Calu3 (cell line): ENCODE measurements around the gene FBLN2. TPM values are rescaled to one million over a fixed set of nuclear protein-coding genes. Genes with fewer than 3 reads are reported as not detected.

ENCODE experiments used
- BruUV-seq: library from RNA; stranded (reverse); fragments of 400-500 nt; replicated peaks from 2 replicates; lab custom pipeline; 2021; lab: Mats Ljungman, UMichigan
- CTCF ChIA-PET: fragments of 300-600 bp; sonication (Branson Sonifier 250); formaldehyde crosslinking; loops from one replicate; lab custom pipeline; 2022; ENCODE audit warnings: antibody characterized with exemption; lab: Charles Lee
- DNase-seq: peaks from one replicate; pipeline ENCODE4 v3.0.0; 2022
- H3K27ac Mint-ChIP-seq: one replicate; pipeline ENCODE4 v1.8.0; 2022; ENCODE audit warnings: mixed read lengths; ENCODE audit not compliant: unreplicated experiment
- H3K27me3 Mint-ChIP-seq: one replicate; pipeline ENCODE4 v1.8.0; 2022; ENCODE audit warnings: mixed read lengths; ENCODE audit not compliant: unreplicated experiment
- H3K36me3 Mint-ChIP-seq: one replicate; pipeline ENCODE4 v1.8.0; 2022; ENCODE audit warnings: mild to moderate bottlenecking, moderate library complexity, mixed read lengths; ENCODE audit not compliant: insufficient read depth, unreplicated experiment
- H3K4me1 Mint-ChIP-seq: one replicate; pipeline ENCODE4 v1.8.0; 2022; ENCODE audit warnings: mild to moderate bottlenecking, low read depth, mixed read lengths; ENCODE audit not compliant: unreplicated experiment
- H3K4me3 Mint-ChIP-seq: one replicate; pipeline ENCODE4 v1.8.0; 2022; ENCODE audit warnings: mild to moderate bottlenecking, low read depth, moderate library complexity, mixed read lengths; ENCODE audit not compliant: unreplicated experiment
- H3K9me3 Mint-ChIP-seq: one replicate; pipeline ENCODE4 v1.8.0; 2022; ENCODE audit warnings: low read depth, mixed read lengths; ENCODE audit not compliant: unreplicated experiment
- intact Hi-C: fragments of 100-400 bp; cut with micrococcal nuclease; formaldehyde crosslinking; loops from one replicate; pipeline ENCODE4 v1.10.0; 2022; ENCODE audit not compliant: unreplicated experiment
- total RNA-seq: library from RNA; stranded (reverse); gene quantifications from 2 replicates; pipeline ENCODE4 v1.2.3, GENCODE V29; 2022
- TF ChIP-seq, protein P1 (sequence below): fragments of 200-600 bp; IDR thresholded peaks from one replicate; pipeline ENCODE4 v1.8.0; 2022; ENCODE audit warnings: antibody characterized with exemption; ENCODE audit not compliant: unreplicated experiment

FBLN2 gene
- total RNA-seq, 1 experiment from 2014 or later = not detected

DNA sequence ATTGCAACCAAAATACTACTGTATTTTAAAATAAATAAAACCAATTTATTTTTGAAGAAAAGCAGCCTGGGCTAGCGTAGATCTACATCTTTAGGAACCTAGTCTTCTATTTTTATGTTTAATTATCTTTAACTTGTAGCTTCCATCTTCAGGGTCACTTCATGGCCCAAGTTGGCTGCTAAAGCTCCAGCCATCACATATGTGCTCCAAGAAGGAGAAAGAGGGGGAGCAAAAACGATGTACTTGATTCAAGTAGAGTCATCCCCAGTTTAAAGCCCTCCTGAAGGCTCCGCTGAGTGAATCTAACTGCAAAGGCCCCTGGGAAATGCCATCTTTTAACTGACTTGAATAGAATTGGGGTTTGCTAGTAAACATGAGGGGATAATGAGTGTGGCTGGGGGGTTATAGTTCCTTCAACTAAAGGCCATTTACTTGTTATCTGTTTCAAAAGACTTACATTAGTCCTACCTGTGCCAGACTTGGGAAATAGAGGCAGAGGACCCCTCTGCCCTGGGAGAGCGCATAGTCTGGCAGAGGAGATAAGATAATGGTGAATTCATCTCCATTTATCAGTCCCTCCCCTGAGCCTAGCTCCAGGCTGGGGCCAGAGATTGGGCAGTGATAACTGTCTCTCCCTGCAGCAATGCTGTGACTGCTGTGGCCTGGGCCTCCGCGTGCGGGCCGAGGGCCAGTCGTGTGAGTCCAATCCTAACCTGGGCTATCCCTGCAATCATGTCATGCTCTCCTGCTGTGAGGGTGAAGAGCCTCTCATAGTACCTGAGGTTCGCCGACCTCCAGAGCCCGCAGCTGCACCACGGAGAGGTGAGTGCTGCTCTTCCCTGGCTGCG lies 64.6 kb downstream of the FBLN2 start:
- Mint-ChIP-seq H3K4me1 (no peaks in the 10 kb centered on the region), H3K36me3 (no peaks in the 10 kb centered on the region), H3K27ac (no peak overlapping the region), H3K4me3 (no peak overlapping the region), H3K9me3 (peaks cover 8% of the 10 kb centered on the region), H3K27me3 (peaks cover 73% of the 10 kb centered on the region)
- TF ChIP-seq, protein P1, sequence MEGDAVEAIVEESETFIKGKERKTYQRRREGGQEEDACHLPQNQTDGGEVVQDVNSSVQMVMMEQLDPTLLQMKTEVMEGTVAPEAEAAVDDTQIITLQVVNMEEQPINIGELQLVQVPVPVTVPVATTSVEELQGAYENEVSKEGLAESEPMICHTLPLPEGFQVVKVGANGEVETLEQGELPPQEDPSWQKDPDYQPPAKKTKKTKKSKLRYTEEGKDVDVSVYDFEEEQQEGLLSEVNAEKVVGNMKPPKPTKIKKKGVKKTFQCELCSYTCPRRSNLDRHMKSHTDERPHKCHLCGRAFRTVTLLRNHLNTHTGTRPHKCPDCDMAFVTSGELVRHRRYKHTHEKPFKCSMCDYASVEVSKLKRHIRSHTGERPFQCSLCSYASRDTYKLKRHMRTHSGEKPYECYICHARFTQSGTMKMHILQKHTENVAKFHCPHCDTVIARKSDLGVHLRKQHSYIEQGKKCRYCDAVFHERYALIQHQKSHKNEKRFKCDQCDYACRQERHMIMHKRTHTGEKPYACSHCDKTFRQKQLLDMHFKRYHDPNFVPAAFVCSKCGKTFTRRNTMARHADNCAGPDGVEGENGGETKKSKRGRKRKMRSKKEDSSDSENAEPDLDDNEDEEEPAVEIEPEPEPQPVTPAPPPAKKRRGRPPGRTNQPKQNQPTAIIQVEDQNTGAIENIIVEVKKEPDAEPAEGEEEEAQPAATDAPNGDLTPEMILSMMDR = no peak
- intact Hi-C loops = no loop called here
- DNase-seq = no peak
- CTCF ChIA-PET = no interaction called here
- no TSS peak for BruUV-seq

DNA sequence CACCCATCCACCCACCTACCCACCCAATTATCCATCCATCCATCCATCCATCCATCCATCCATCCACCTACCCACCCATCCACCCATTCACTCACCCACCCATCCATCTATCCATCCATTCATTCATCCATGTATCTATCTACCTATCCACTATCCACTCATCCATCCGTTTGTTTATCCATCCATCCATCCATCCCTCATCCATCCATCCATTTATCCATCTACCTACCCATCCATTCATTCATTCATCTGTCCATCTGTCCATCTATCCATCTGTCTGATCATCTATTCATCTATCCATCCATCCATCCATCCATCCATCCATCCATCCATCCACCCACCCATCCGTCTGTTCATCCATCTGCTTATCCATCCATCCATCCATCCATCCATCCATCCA lies 65.7 kb downstream of the FBLN2 start:
- TF ChIP-seq, protein P1 = no peak
- CTCF ChIA-PET = no interaction called here

DNA sequence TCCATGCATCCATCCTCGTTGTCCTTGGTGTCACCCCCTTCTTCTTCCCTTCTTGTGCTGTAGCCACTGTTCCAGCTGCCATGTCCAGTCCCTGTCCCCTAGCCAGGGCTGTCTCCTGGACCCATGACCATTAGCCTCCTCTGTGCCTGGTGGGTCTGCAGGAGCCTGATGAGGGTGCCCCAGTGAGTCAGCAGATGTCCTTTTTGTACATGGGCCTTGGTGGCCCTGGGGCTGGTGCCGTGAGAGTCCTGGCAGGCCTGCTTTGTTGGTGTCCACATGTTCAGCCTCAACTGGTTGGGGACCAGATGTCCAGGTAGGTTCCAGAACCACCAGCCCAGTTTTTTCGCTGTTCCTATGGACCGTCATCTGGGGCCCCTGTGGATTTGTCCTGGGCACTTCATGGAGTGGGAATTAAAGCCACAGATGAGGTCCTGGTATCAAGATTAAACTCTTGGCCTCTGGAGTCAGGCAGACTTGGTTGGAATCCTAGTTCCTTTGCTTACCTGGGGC lies 66.1 kb downstream of the FBLN2 start:
- H3K9me3 Mint-ChIP-seq = peaks cover 8% of the 10 kb centered on the region
- no peaks in the 10 kb centered on the region for H3K4me1 Mint-ChIP-seq
- DNase-seq = no peak
- TF ChIP-seq, protein P1 = no peak
- intact Hi-C loops = no loop called here
- no TSS peak for BruUV-seq
- H3K27me3 Mint-ChIP-seq = peaks cover 58% of the 10 kb centered on the region
- no peaks in the 10 kb centered on the region for H3K36me3 Mint-ChIP-seq
- H3K4me3 Mint-ChIP-seq = no peak overlapping the region
- CTCF ChIA-PET = no interaction called here
- H3K27ac Mint-ChIP-seq = no peak overlapping the region

More for the DNA sequence above, 65.7 kb downstream of the FBLN2 start:
- intact Hi-C loops = no loop called here
- H3K27ac Mint-ChIP-seq = no peak overlapping the region
- H3K4me3 Mint-ChIP-seq = no peak overlapping the region
- peaks cover 63% of the 10 kb centered on the region for H3K27me3 Mint-ChIP-seq
- DNase-seq = no peak
- H3K4me1 Mint-ChIP-seq = no peaks in the 10 kb centered on the region
- no peaks in the 10 kb centered on the region for H3K36me3 Mint-ChIP-seq
- BruUV-seq = no TSS peak
- peaks cover 8% of the 10 kb centered on the region for H3K9me3 Mint-ChIP-seq

DNA sequence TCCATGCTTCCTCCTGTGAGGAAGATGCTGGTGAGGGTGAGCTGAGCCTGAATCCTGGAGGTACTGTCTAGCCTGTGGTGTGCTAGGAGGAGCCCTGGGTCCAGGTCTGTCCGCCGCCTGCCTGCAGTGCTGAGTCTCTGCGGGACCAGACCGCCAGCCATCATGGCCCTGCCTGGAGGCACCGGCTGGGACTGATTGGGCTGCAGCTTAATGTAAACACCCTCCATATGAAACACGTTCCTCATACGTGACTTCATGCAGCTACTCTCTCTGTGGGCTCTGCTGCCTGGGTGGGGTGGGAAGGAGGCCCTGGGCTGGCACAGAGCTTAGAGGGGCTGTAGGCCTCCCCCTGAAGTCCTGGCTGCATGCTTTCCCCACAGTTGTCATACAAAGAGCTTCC lies 67.4 kb downstream of the FBLN2 start:
- no peak for DNase-seq
- no peak overlapping the region for H3K27ac Mint-ChIP-seq
- BruUV-seq = no TSS peak
- TF ChIP-seq, protein P1 = no peak
- H3K27me3 Mint-ChIP-seq = peaks cover 45% of the 10 kb centered on the region
- intact Hi-C loops = no loop called here
- CTCF ChIA-PET = no interaction called here
- H3K4me3 Mint-ChIP-seq = no peak overlapping the region
- H3K4me1 Mint-ChIP-seq = no peaks in the 10 kb centered on the region
- no peaks in the 10 kb centered on the region for H3K36me3 Mint-ChIP-seq
- H3K9me3 Mint-ChIP-seq = peaks cover 8% of the 10 kb centered on the region
